NT2/D1 (cell line): Measurements from ENCODE around the gene CYBRD1.

Experiments used
- SUZ12 ChIP-seq: IDR thresholded peaks from 2 replicates; pipeline ENCODE4 v1.6.1; 2011; ENCODE audit not compliant: insufficient read length, insufficient read depth; ENCODE audit errors: extremely low read depth
- YY1 ChIP-seq: IDR thresholded peaks from 2 replicates; pipeline ENCODE4 v1.6.1; 2011; ENCODE audit not compliant: insufficient read length, insufficient read depth

DNA sequence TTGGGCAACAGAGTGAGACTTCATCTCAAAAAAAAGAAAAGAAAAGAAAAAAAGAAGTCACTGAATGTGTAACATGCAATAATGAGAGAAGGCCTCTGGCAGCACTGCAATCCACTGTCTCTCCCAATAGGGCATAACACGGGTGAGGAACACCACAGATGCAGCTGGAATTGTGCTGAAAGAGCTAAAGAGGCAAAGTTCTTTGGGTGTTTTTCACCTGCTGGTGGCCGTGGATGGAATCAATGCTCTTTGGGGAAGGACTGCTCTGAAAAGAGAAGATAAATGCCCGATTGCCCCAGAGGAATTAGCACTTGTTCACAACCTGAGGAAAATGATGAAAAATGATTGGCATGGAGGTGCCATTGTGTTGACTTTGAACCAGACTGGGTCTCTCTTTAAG is 31.0 kb upstream of the CYBRD1 start:
- TF ChIP-seq YY1 (no peak), SUZ12 (no peak)
